ENCODE measurements around the gene TMEM151B. TPM values are rescaled to one million over a fixed set of nuclear protein-coding genes. Genes with fewer than 3 reads are reported as not detected.

TMEM151B gene
- total and polyA plus RNA-seq, 10 of the 15 experiments (the other 5 are each of a cell fraction or from before 2014, with no cell fraction given): 0.01 to 0.19 (median 0.05) TPM; not detected in 6

GRCh38 chr6:44310241-44310640, 40.0 kb downstream of the TMEM151B start:
- Histone ChIP-seq H3K9ac (ENCODE audit: control insufficient read depth, insufficient read depth, low read length) (no peak overlapping the region), H3K4me3 (no peak overlapping the region), H3K4me1 (ENCODE audit: control insufficient read depth, insufficient read depth, low read length) (peaks cover 5% of the 10 kb centered on the region), H3K79me2 (ENCODE audit: control insufficient read depth, insufficient read depth, low read length) (peaks cover 11% of the 10 kb centered on the region), H4K20me1 (ENCODE audit: control insufficient read depth, insufficient read depth) (no peaks in the 10 kb centered on the region), H2AFZ (ENCODE audit: control insufficient read depth, low read depth, low read length) (no peak overlapping the region), H3K27ac (ENCODE audit: control insufficient read depth, insufficient read depth) (no peak overlapping the region), H3K4me2 (ENCODE audit: control insufficient read depth, insufficient read depth) (no peak overlapping the region), H3K27me3 (replicated peaks in 1 of 2; ENCODE audit: control insufficient read depth in 2 of 2, insufficient read depth in 2 of 2, low read length in 1 of 2) (no peaks in the 10 kb centered on the region), H3K9me3 (replicated peaks; ENCODE audit: control insufficient read depth, insufficient read depth, low read length) (no peaks in the 10 kb centered on the region), H3K36me3 (ENCODE audit: control insufficient read depth in 2 of 2, insufficient read depth in 2 of 2, low read length in 1 of 2) (peaks cover 6 to 14% of the 10 kb centered on the region in 2 experiments)
- ChIA-PET POLR2A (no interaction called here), RAD21 (ENCODE audit: unreplicated experiment) (no interaction called here), CTCF (interaction anchor here (0.9 to 7.4 kb wide), 3 partner anchors 29 to 43 kb away, joined by 4 to 87 read pairs (median 5); partner anchors contain the start of genes NFKBIE and TMEM151B), SMC1A (ENCODE audit: uncharacterized antibody, unreplicated experiment) (no interaction called here)
- ATAC-seq (no peak), DNase-seq (ENCODE audit: low read depth, low spot score) (no peak), FAIRE-seq (no peak)
- in situ Hi-C loops (cut with MboI) (no loop called here), intact Hi-C loops (cut with micrococcal nuclease; ENCODE audit: unreplicated experiment) (no loop called here)
- WGBS (ENCODE audit: insufficient coverage, insufficient replicate concordance, low lambda C conversion rate, missing lambda C conversion rate): 75% methylated on average over 3 of the region's 3 CpGs
- TF ChIP-seq TBL1XR1 (IDR thresholded peaks at IDR 0.05; ENCODE audit: low read depth, low read length) (no peak), REST (IDR thresholded peaks at IDR 0.05; ENCODE audit: low read depth, low read length) (no peak), SMC3 (IDR thresholded peaks at IDR 0.05; ENCODE audit: borderline replicate concordance, low read length) (no peak)
- no TSS peak for BruUV-seq (replicated peaks)

GRCh38 chr6:44311304-44311703, 41.1 kb downstream of the TMEM151B start:
- FAIRE-seq: no peak
- ChIA-PET POLR2A (no interaction called here), RAD21 (ENCODE audit: unreplicated experiment) (no interaction called here), SMC1A (ENCODE audit: uncharacterized antibody, unreplicated experiment) (interaction anchor here (2.7 kb wide), 1 partner anchor 43 kb away, joined by 11 read pairs; no protein-coding TSS in a partner anchor), CTCF (interaction anchor here (2.3 to 2.8 kb wide), 2 partner anchors 16 to 44 kb away, joined by 8 to 34 read pairs; no protein-coding TSS in a partner anchor)
- Histone ChIP-seq H3K27me3 (replicated peaks in 1 of 2; ENCODE audit: control insufficient read depth in 2 of 2, insufficient read depth in 2 of 2, low read length in 1 of 2) (no peaks in the 10 kb centered on the region; a peak in 1 of 4 replicates), H3K4me1 (ENCODE audit: control insufficient read depth, insufficient read depth, low read length) (peaks cover 5% of the 10 kb centered on the region), H3K4me2 (ENCODE audit: control insufficient read depth, insufficient read depth) (no peak overlapping the region), H4K20me1 (ENCODE audit: control insufficient read depth, insufficient read depth) (no peaks in the 10 kb centered on the region), H3K9ac (ENCODE audit: control insufficient read depth, insufficient read depth, low read length) (no peak overlapping the region), H3K27ac (ENCODE audit: control insufficient read depth, insufficient read depth) (no peak overlapping the region), H3K79me2 (ENCODE audit: control insufficient read depth, insufficient read depth, low read length) (peaks cover 11% of the 10 kb centered on the region), H3K36me3 (ENCODE audit: control insufficient read depth in 2 of 2, insufficient read depth in 2 of 2, low read length in 1 of 2) (peaks cover 6 to 14% of the 10 kb centered on the region in 2 experiments), H3K4me3 (no peak overlapping the region), H2AFZ (ENCODE audit: control insufficient read depth, low read depth, low read length) (no peak overlapping the region), H3K9me3 (replicated peaks; ENCODE audit: control insufficient read depth, insufficient read depth, low read length) (no peaks in the 10 kb centered on the region)
- in situ Hi-C loops (cut with MboI) (no loop called here), intact Hi-C loops (cut with micrococcal nuclease; ENCODE audit: unreplicated experiment) (no loop called here)
- BruUV-seq (replicated peaks): no TSS peak
- 62% methylated on average over 2 of the region's 2 CpGs for WGBS (ENCODE audit: insufficient coverage, insufficient replicate concordance, low lambda C conversion rate, missing lambda C conversion rate)
- DNase-seq (ENCODE audit: low read depth, low spot score): no peak
- ATAC-seq: no peak
- TF ChIP-seq IRF3 (IDR thresholded peaks at IDR 0.05): no peak
- no peak for TF ChIP-seq USF1 (IDR thresholded peaks at IDR 0.05; ENCODE audit: borderline replicate concordance, extremely low read length, insufficient read depth, low read depth, low read length)
- TF ChIP-seq ATF7 (IDR thresholded peaks at IDR 0.05; ENCODE audit: low read depth): no peak
- TF ChIP-seq SMC3 (IDR thresholded peaks at IDR 0.05; ENCODE audit: borderline replicate concordance, low read length): no peak
- TF ChIP-seq ZNF207 (IDR thresholded peaks at IDR 0.05; ENCODE audit: borderline replicate concordance): no peak
- no peak for TF ChIP-seq NR2C1 (IDR thresholded peaks at IDR 0.05)
- TF ChIP-seq RAD21 (IDR thresholded peaks at IDR 0.05; ENCODE audit: insufficient read depth, low read depth, low read length): no peak
- no peak for TF ChIP-seq MYC (IDR thresholded peaks at IDR 0.05; ENCODE audit: insufficient read depth, insufficient read length, insufficient replicate concordance, low read length, severe bottlenecking)

Data from GM12878 (cell line).